Liver (tissue), 3 donors: ENCODE data around the gene MTSS2.

Experiments
- JUND ChIP-seq, 2 donors: IDR thresholded peaks; 2 replicates each; pipeline ENCODE4 v1.6.1; 2016; ENCODE audit warnings: antibody characterized with exemption in 2 of 2
- RAD21 ChIP-seq, 2 donors: IDR thresholded peaks; 2 replicates each; pipeline ENCODE4 v1.6.1; 2016; ENCODE audit warnings: antibody characterized with exemption in 2 of 2, mild to moderate bottlenecking in 2 of 2
- SP1 ChIP-seq: IDR thresholded peaks from 2 replicates; pipeline ENCODE4 v1.6.1; 2018; ENCODE audit warnings: antibody characterized with exemption, mild to moderate bottlenecking
- TF ChIP-seq, protein P1 (sequence below): IDR thresholded peaks from 2 replicates; pipeline ENCODE4 v1.6.1; 2016; ENCODE audit warnings: antibody characterized with exemption, mild to moderate bottlenecking
- TF ChIP-seq, protein P2 (sequence below): fragments of 150-350 bp; IDR thresholded peaks from 2 replicates; pipeline ENCODE4 v1.5.1; 2017; ENCODE audit warnings: improper control_type of control experiment, low read depth, low read length; ENCODE audit not compliant: missing input control
- TF ChIP-seq, protein P3 (sequence below): IDR thresholded peaks from 2 replicates; pipeline ENCODE4 v1.6.1; 2016; ENCODE audit warnings: antibody characterized with exemption
- donor health status: healthy.
- donor health status: healthy.

DNA sequence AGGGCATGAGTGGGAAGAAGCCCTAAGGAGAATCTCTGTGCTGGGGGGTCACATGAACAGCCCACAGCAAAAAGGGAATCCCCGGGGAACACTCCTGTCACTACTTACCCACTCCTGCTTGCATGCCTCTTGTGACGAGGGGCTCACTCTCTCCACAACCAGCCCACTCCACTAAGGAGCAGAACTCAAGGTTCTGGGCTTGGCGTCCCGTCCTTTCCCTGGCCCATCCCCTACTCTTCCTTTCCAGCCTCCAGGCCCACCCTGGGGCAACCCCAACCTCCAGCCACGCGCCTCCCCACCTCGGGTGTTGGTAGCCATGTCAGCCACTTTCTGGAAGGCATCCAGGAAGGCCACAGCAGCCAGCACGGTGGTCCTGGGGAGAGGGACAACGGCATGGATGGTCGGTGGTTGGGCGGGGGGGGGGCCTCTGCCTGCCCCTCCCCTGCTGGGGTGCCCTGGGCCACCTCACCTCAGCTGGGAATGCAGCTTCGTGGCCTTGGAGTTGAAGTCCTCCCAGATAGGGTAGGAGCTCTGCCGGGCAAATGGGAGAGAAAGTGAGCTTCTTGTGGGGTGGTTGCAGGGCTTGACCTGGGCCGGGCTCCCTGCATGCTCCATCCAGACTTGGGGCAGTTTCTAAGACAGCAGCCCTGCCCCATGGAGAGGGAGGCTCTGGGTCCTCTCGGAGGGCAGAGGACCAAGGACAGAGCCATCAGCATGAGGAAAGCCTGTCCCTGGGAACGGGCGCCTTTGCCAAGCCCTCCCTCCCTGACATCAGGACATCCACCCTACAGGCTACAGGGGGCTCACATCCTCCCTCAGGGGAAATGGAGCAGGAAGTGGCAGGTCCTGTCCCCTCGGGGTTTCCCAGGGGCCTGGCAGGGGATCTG is 5.1 kb downstream of the MTSS2 start:
- TF ChIP-seq JUND (IDR thresholded peaks at IDR 0.05): no peak
- TF ChIP-seq, protein P1, sequence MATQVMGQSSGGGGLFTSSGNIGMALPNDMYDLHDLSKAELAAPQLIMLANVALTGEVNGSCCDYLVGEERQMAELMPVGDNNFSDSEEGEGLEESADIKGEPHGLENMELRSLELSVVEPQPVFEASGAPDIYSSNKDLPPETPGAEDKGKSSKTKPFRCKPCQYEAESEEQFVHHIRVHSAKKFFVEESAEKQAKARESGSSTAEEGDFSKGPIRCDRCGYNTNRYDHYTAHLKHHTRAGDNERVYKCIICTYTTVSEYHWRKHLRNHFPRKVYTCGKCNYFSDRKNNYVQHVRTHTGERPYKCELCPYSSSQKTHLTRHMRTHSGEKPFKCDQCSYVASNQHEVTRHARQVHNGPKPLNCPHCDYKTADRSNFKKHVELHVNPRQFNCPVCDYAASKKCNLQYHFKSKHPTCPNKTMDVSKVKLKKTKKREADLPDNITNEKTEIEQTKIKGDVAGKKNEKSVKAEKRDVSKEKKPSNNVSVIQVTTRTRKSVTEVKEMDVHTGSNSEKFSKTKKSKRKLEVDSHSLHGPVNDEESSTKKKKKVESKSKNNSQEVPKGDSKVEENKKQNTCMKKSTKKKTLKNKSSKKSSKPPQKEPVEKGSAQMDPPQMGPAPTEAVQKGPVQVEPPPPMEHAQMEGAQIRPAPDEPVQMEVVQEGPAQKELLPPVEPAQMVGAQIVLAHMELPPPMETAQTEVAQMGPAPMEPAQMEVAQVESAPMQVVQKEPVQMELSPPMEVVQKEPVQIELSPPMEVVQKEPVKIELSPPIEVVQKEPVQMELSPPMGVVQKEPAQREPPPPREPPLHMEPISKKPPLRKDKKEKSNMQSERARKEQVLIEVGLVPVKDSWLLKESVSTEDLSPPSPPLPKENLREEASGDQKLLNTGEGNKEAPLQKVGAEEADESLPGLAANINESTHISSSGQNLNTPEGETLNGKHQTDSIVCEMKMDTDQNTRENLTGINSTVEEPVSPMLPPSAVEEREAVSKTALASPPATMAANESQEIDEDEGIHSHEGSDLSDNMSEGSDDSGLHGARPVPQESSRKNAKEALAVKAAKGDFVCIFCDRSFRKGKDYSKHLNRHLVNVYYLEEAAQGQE: no peak
- TF ChIP-seq, protein P2, sequence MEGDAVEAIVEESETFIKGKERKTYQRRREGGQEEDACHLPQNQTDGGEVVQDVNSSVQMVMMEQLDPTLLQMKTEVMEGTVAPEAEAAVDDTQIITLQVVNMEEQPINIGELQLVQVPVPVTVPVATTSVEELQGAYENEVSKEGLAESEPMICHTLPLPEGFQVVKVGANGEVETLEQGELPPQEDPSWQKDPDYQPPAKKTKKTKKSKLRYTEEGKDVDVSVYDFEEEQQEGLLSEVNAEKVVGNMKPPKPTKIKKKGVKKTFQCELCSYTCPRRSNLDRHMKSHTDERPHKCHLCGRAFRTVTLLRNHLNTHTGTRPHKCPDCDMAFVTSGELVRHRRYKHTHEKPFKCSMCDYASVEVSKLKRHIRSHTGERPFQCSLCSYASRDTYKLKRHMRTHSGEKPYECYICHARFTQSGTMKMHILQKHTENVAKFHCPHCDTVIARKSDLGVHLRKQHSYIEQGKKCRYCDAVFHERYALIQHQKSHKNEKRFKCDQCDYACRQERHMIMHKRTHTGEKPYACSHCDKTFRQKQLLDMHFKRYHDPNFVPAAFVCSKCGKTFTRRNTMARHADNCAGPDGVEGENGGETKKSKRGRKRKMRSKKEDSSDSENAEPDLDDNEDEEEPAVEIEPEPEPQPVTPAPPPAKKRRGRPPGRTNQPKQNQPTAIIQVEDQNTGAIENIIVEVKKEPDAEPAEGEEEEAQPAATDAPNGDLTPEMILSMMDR: no peak
- TF ChIP-seq RAD21 (IDR thresholded peaks at IDR 0.05): no peak
- TF ChIP-seq, protein P3, sequence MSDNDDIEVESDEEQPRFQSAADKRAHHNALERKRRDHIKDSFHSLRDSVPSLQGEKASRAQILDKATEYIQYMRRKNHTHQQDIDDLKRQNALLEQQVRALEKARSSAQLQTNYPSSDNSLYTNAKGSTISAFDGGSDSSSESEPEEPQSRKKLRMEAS: no peak
- TF ChIP-seq SP1: no peak
